Hindlimb muscle (tissue), 1 donor: ENCODE data around the gene PRR33. TPM values are rescaled to one million over a fixed set of nuclear protein-coding genes. Genes with fewer than 3 reads are reported as not detected.

Source experiments
- DNase-seq: peaks from one replicate; pipeline ENCODE4 v3.0.0-alpha.2; 2013
- polyA plus RNA-seq: library from polyadenylated mRNA; unstranded; fragments of 120-200 nt; gene quantifications from one replicate; pipeline ENCODE4 v1.2.1, GENCODE V29; 2013; ENCODE audit not compliant: insufficient read length

PRR33 gene
- polyA plus RNA-seq, 1 donor, result 7.2 TPM

DNA sequence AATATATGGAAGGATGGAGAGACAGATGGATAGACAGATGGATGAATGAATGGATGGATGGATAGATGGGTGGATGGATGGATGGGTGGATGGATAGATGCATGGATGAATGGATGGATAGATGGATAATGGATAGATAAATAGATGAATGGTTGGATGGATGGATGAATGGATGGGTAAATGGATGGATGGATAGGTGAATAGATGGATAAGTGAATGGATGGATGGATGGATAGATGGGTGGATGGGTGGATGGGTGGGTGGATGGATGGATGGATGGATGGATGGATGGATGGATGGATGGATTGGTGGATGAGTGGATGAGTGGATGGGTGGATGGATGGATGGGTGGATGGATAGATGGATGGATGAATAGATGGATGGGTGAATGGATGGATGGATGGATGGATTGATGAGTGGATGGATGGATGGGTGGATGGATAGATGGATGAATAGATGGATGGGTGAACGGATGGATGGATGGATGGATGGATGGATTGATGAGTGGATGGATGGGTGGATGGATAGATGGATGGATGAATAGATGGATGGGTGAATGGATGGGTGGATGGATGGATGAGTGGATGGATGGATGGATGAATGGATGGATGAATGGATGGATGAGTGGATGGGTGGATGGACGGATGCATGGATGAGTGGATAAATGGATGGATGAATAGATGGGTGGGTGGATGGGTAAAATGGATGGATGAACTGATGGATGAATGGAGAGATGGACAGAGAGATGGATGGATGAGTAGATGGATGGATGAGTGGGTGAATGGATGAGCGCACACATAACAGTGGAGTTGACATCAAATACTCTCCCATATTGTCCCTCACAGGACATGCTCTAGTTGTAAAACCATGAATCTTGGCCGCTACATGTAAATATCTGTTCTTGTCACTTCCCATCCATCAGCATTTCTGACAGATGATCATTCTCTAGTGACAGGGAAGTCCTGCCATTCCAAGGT is 30.0 kb downstream of the PRR33 start:
- no peak for DNase-seq

DNA sequence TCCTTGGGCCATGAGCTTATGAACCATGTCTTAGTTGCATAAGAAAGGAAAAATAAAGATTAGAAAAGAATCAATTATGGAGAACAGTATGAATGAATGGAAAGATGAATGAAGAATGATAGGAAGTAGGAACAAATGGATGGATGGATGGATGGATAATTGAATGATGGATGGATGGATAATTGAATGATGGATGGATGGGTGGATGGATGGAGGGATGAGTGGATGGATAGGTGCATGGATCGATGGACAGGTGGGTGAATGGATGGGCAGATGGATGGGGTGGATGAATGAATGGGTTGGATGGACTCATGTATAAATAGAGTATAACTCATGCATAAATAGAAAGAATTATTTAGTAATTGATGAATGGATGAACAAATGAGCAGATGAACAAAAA is 31.6 kb downstream of the PRR33 start:
- no peak for DNase-seq

GRCh38 chr11:1859004-1859403 is 32.7 kb downstream of the PRR33 start:
- no peak for DNase-seq

GRCh38 chr11:1858576-1858975 is 33.1 kb downstream of the PRR33 start:
- DNase-seq, result no peak

- no peak for DNase-seq
Measured at GRCh38 chr11:1858154-1858553, 33.5 kb downstream of the PRR33 start.

GRCh38 chr11:1857064-1857463 is 34.6 kb downstream of the PRR33 start:
- no peak for DNase-seq

- no peak for DNase-seq
Measured at GRCh38 chr11:1856306-1857005, 35.2 kb downstream of the PRR33 start.

DNA sequence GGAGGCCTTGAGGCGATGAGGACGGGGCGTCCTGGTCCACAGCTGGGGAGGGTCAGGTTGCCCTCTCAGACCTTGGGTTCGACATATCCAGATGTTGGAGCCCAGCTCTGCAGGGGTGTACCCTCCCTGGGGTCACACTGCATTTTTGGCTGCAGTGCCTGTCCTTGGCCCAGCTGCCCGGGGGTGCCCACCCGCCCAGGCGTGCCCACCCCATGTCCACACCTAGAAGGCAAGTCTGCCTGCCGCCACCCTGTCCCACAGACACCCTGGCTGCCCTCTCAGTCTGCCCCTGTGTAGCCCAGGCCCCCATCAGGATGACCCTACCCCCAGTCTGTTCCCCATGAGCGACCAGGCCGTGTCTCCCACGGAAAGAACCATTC is 35.8 kb downstream of the PRR33 start:
- no peak for DNase-seq

- DNase-seq, result no peak
Measured at GRCh38 chr11:1854949-1855885, 36.5 kb downstream of the PRR33 start.

DNA sequence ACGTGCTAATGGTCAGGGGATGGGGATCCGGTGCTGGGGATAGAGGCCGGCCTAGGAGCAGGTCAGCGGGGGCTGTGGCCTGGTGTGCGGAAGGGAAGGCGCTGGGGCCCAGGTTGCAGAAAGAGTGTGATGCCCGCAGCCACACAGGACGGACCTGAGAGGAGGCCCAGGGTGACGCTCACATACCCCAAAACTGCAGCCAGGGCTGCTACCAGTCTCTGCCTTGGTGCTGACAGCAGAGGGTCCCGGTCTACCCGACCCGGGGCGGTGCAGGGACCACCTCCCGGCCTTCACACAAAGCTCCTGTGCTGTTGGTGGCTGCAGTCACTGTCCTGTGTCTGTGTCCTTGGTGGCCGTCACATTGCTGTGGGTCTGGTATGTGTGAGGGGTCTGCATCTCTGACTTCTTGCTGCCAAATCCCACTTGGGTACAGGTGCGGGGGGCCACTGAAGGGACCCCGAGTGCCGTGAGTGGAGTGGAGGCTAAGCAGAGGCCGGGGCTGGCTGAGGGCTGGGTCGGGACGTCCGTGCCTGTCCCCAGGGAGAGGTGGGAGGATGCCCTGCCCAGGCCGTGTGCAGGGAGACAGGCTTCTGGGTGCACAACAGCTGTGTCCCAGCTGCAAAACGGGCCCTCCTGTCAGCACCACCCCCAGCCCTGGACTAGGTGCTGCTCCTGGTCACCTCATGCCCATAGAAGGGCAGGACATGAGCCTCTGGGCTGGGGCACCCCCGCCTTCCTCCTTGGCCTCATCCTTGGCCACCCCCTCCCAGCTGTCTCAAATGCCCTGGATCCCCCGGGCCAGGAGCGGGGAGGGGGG is 37.4 kb downstream of the PRR33 start:
- no peak for DNase-seq

- DNase-seq, result no peak
Measured at GRCh38 chr11:1853376-1854131, 38.1 kb downstream of the PRR33 start.

- DNase-seq, result no peak
Measured at GRCh38 chr11:1852877-1853276, 38.8 kb downstream of the PRR33 start, which contains the start of gene LSP1. TSS of gene LSP1 (plus strand) at chr11:1853084. CDS start at chr11:1853145, 61 bp downstream.

DNA sequence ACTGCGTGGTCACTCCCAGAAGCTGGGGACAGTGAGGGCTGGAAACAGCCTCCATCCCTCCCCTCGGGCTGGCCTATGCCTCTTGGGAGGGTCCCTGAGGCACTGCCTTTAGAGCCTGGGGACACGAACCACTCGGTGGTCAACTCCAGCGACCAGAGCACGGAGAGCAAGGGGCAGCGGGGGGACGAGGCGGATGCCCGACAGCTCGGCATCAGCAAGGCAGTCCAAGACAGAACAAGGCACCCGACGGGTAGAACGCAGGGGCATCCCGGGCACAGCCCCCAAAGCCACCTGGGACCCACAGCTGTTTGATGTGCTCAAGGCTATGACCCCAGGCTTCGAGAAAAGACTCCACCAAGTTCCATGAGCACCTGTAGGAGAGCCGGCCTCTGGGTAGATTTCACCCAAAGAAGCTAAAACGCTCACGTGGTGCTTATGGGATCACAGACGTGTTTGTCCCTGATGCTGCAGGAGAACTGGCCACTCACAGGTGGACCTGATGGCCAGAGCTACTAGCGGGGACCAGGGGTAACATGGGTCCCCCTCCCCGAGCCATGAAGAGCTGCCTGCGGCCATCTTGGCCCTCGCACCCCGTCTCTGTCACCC is 39.3 kb downstream of the PRR33 start:
- no peak for DNase-seq

- DNase-seq, result no peak
Measured at GRCh38 chr11:1851468-1852180, 40.1 kb downstream of the PRR33 start.

DNA sequence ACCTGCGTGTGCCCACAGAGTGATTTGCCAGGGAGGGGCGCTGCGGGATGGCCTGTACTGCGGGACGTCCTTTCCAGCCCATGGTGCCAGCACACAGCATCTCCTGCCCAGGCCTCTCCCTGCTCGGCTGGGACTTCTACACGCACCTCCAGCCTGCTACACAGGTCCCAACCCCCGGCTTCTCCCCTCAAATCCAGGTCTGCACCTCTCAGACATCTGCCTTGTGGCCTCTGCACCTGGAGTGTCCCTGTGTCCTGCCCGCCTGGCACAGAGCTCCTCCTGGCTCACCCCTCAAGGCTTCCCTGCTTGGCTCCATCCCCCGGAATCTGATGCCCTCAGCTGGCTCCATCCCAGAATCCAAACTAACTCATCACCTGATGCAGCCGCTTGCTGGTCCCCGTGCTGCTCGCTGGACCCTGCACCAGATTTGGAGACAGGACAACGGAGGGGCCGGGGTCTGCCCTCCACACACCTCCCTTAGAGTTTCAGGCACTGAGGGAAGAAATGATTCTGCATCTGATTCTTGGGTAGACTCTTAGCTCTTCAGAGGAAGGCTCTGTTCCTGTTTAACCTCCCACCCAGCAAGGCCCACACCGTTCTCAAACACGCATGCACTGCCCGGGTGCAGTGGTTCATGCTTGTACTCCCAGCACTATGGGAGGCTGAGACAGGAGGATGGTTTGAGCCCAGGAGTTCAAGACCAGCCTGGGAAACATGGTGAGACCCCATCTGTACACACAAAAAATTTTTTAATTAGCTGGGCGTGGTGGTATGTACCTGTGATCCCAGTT is 42.9 kb downstream of the PRR33 start:
- DNase-seq, result no peak

DNA sequence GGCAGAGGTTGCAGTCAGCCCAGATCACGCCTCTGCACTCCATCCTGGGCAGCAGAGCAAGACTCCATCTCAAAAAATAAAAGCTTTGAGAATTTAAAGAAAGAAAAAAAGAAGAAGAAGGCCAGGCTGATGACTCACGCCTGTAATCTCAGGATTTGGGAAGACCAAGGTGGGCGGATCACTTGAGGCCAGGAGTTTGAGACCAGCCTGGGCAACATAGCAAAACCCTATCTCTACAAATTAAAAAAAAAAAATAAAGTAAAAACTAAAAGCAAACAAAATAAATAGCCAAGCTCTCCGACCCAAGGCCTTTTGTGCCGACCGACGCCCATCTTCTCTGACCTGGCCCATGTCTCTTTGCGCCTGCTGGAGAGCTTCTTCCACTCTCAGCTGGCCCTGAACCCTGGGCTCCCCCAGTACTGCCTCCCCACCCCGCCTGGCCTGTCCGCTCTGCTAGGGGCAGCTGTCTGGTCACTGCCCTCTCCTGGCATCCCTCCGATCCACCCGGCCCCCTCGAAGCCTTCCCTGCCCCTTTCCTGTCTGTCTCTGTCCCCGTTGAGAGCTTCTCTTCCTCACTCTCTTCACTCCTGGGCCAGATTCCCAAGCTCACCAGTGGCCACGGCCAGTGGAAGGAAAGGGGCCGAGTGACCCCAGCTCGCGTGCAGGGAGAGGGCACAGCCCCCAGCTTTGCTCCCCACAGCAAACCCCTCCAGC is 43.6 kb downstream of the PRR33 start:
- DNase-seq, result no peak

DNA sequence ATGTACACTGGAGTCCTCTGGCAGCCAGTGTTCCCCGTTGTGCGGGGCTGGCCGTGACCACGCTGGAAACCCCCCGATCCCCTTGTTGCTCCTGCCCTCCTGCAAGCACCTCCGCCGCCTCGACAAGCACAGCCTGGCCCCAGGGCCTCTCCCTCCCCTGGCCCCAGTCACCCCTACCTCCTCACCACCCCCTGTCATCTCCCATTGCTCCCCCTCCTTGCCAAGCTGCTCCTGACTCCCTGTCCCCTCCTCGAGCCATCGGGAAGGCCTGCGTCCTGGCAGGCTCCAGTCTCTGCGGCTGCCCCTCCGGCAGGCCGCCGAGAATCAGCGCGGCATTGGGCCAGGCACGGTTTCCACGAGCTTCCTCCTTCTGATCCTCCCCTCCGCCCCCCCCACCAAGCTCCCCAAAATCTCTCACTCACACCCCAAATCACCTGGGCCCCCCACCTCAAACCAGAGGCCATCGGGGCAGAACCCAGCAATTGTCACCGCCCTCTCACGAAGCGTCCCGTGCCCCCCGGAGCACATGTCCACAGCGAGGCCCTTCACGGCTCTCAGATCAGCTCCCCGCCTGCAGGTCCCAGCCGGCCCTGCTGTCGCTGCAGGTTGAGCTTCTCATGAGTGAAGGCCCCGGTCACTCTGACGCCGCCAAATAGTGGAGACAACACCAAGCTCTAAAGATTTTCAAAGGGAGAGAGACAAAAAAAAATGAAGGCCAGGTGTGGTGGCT is 44.5 kb downstream of the PRR33 start:
- DNase-seq, result no peak
